ENCODE results near the gene HLF.

The HLF gene

GRCh38 chr17:55258578-55259135 is 6.1 kb upstream of the HLF start:
- no peak for DNase-seq

GRCh38 chr17:55259684-55260111 is 5.1 kb upstream of the HLF start:
- no peak for DNase-seq

- DNase-seq, result no peak
These were observed 3.4 kb upstream of the HLF start for GRCh38 chr17:55261311-55261710.

GRCh38 chr17:55263569-55264277 is 1.0 kb upstream of the HLF start:
- DNase-seq, result peak; percentile 10

- peak; percentile 32 for DNase-seq
These were observed 499 bp upstream of the HLF start for GRCh38 chr17:55264278-55264644.

- DNase-seq, result no peak
These were observed 706 bp downstream of the HLF start for GRCh38 chr17:55265311-55266021.

- no peak for DNase-seq
These were observed 1.5 kb downstream of the HLF start for GRCh38 chr17:55266051-55266957.

- DNase-seq, result no peak
These were observed 2.4 kb downstream of the HLF start for GRCh38 chr17:55266958-55267688.

- DNase-seq, result no peak
These were observed 3.3 kb downstream of the HLF start for GRCh38 chr17:55267777-55268648.

- DNase-seq, result no peak
These were observed 4.1 kb downstream of the HLF start for GRCh38 chr17:55268649-55269480.

GRCh38 chr17:55269894-55270293 is 5.1 kb downstream of the HLF start:
- no peak for DNase-seq

GRCh38 chr17:55271223-55271571 is 6.4 kb downstream of the HLF start:
- DNase-seq, result no peak

GRCh38 chr17:55271958-55272710 is 7.4 kb downstream of the HLF start:
- DNase-seq, result no peak

- DNase-seq, result no peak
These were observed 8.2 kb downstream of the HLF start for GRCh38 chr17:55272711-55273578.

GRCh38 chr17:55273579-55274354 is 9.0 kb downstream of the HLF start:
- DNase-seq, result peak; percentile 46

GRCh38 chr17:55274355-55275255 is 9.8 kb downstream of the HLF start:
- no peak for DNase-seq
